PC-9 (cell line): Measurements from ENCODE around the gene NEO1. TPM values are rescaled to one million over a fixed set of nuclear protein-coding genes. Genes with fewer than 3 reads are reported as not detected.

Source experiments
- BruUV-seq: library from RNA; stranded (reverse); fragments of 400-500 nt; replicated peaks from 2 replicates; lab custom pipeline; 2021; lab: Mats Ljungman, UMichigan
- CTCF ChIA-PET: fragments of 300-600 bp; sonication (Branson Sonifier 250); formaldehyde crosslinking; loops from one replicate; lab custom pipeline; 2022; ENCODE audit warnings: antibody characterized with exemption; lab: Charles Lee
- POLR2A ChIA-PET: fragments of 300-600 bp; sonication (Branson Sonifier 250); formaldehyde crosslinking; loops from one replicate; lab custom pipeline; 2022; ENCODE audit warnings: antibody characterized with exemption; ENCODE audit not compliant: unreplicated experiment; lab: Charles Lee
- DNase-seq, 2 experiments: peaks; one replicate each; pipeline versions ENCODE4 v3.0.0 to v3.0.0-alpha.2; 2015 to 2022; ENCODE audit warnings: mixed read lengths in 1 of 2
- H2AFZ ChIP-seq: fragments of 200-600 bp; sonication (generic); 2 replicates; pipeline ENCODE4 v1.8.1; 2017; ENCODE audit warnings: antibody characterized with exemption
- H3F3A ChIP-seq: fragments of 200-600 bp; sonication (generic); 2 replicates; pipeline ENCODE4 v1.8.1; 2017; ENCODE audit warnings: antibody characterized with exemption, mild to moderate bottlenecking, low read depth; ENCODE audit not compliant: insufficient read depth
- H3K27ac ChIP-seq: fragments of 200-600 bp; sonication (generic); 2 replicates; pipeline ENCODE4 v1.6.1; 2016; ENCODE audit warnings: mixed run types
- H3K27me3 ChIP-seq: fragments of 200-600 bp; sonication (generic); 2 replicates; pipeline ENCODE4 v1.6.1; 2016; ENCODE audit warnings: low read depth, mixed run types; ENCODE audit not compliant: insufficient read depth
- H3K36me3 ChIP-seq: fragments of 200-600 bp; sonication (generic); 2 replicates; pipeline ENCODE4 v1.6.1; 2016; ENCODE audit warnings: low read depth, mixed run types
- H3K4me1 ChIP-seq: fragments of 200-600 bp; sonication (generic); replicated peaks from 2 replicates; pipeline ENCODE4 v1.6.1; 2016; ENCODE audit warnings: mixed run types; ENCODE audit not compliant: insufficient read depth
- H3K4me2 ChIP-seq: fragments of 200-600 bp; sonication (generic); 2 replicates; pipeline ENCODE4 v1.6.1; 2017; ENCODE audit warnings: mixed run types
- H3K4me3 ChIP-seq: fragments of 200-600 bp; sonication (generic); 2 replicates; pipeline ENCODE4 v1.6.1; 2016; ENCODE audit warnings: mixed run types
- H3K79me2 ChIP-seq: fragments of 200-600 bp; sonication (generic); 2 replicates; pipeline ENCODE4 v1.6.1; 2017; ENCODE audit warnings: low read depth, mixed run types
- H3K9me2 ChIP-seq: fragments of 200-600 bp; sonication (generic); 2 replicates; pipeline ENCODE4 v1.8.1; 2017; ENCODE audit warnings: mild to moderate bottlenecking; ENCODE audit not compliant: insufficient read depth
- H3K9me3 ChIP-seq: fragments of 200-600 bp; sonication (generic); 2 replicates; pipeline ENCODE4 v1.8.1; 2016; ENCODE audit warnings: low read depth; ENCODE audit not compliant: insufficient read depth
- H4K20me1 ChIP-seq: fragments of 200-600 bp; sonication (generic); 2 replicates; pipeline ENCODE4 v1.8.1; 2017; ENCODE audit not compliant: insufficient read depth
- CTCF ChIP-seq: fragments of 200-600 bp; sonication (generic); conservative IDR thresholded peaks from 2 replicates; pipeline ENCODE4 v1.6.1; 2017; ENCODE audit warnings: mixed run types, antibody characterized with exemption, mild to moderate bottlenecking, moderate library complexity
- EZH2 ChIP-seq: fragments of 200-600 bp; sonication (generic); IDR thresholded peaks from 2 replicates; pipeline ENCODE4 v1.8.0; 2017; ENCODE audit warnings: antibody characterized with exemption, low read depth
- intact Hi-C: fragments of 100-400 bp; cut with micrococcal nuclease; formaldehyde crosslinking; loops from one replicate; pipeline ENCODE4 v1.10.0; 2022; ENCODE audit not compliant: unreplicated experiment
- total RNA-seq: library from RNA; stranded (reverse); gene quantifications from 2 replicates; pipeline ENCODE4 v1.2.3, GENCODE V29; 2021

NEO1 gene
- total RNA-seq, 1 experiment from 2014 or later: 5.2 TPM

- POLR2A ChIA-PET: no interaction called here
- CTCF ChIA-PET: interaction anchor here (0.7 to 1.0 kb wide), 2 partner anchors 367 to 416 kb away, joined by 3 to 9 read pairs; no protein-coding TSS in a partner anchor
- intact Hi-C loops: loop anchor here (1.0 kb wide), 1 partner anchor 416 kb away; no protein-coding TSS in a partner anchor
These were observed 231.9 kb downstream of the NEO1 start for GRCh38 chr15:73284090-73284716.

GRCh38 chr15:73286311-73286710 is 234.0 kb downstream of the NEO1 start:
- H3K79me2 ChIP-seq: no peaks in the 10 kb centered on the region
- no peaks in the 10 kb centered on the region for H4K20me1 ChIP-seq
- H2AFZ ChIP-seq: no peak overlapping the region
- H3K27me3 ChIP-seq: no peaks in the 10 kb centered on the region
- no TSS peak for BruUV-seq
- no peak for DNase-seq
- H3K36me3 ChIP-seq: no peaks in the 10 kb centered on the region
- ChIA-PET CTCF (no interaction called here), POLR2A (no interaction called here)
- H3K4me3 ChIP-seq: no peak overlapping the region
- H3F3A ChIP-seq: no peaks in the 10 kb centered on the region
- no peak overlapping the region for H3K27ac ChIP-seq
- H3K4me1 ChIP-seq: no peaks in the 10 kb centered on the region
- H3K9me2 ChIP-seq: no peaks in the 10 kb centered on the region
- TF ChIP-seq EZH2 (no peak), CTCF (no peak)
- no peak overlapping the region for H3K4me2 ChIP-seq
- no peaks in the 10 kb centered on the region for H3K9me3 ChIP-seq
- intact Hi-C loops: no loop called here

More at GRCh38 chr15:73284090-73284716, 231.9 kb downstream of the NEO1 start:
- DNase-seq: no peak
- Histone ChIP-seq H2AFZ (no peak overlapping the region), H3K27ac (no peak overlapping the region), H3K4me3 (no peak overlapping the region), H3K4me2 (no peak overlapping the region), H3K9me2 (no peaks in the 10 kb centered on the region), H3K27me3 (no peaks in the 10 kb centered on the region), H3K79me2 (no peaks in the 10 kb centered on the region), H3K9me3 (no peaks in the 10 kb centered on the region), H3F3A (no peaks in the 10 kb centered on the region), H3K36me3 (no peaks in the 10 kb centered on the region), H3K4me1 (no peaks in the 10 kb centered on the region), H4K20me1 (no peaks in the 10 kb centered on the region)
- TF ChIP-seq CTCF (peak; percentile 62), EZH2 (no peak)
- no TSS peak for BruUV-seq

GRCh38 chr15:73287019-73287418 is 234.8 kb downstream of the NEO1 start:
- Histone ChIP-seq H3K9me2 (no peaks in the 10 kb centered on the region), H2AFZ (no peak overlapping the region), H3K27me3 (no peaks in the 10 kb centered on the region), H3F3A (no peaks in the 10 kb centered on the region), H3K4me1 (no peaks in the 10 kb centered on the region), H3K27ac (no peak overlapping the region), H3K79me2 (no peaks in the 10 kb centered on the region), H3K4me2 (no peak overlapping the region), H3K36me3 (no peaks in the 10 kb centered on the region), H3K9me3 (no peaks in the 10 kb centered on the region), H3K4me3 (no peak overlapping the region), H4K20me1 (no peaks in the 10 kb centered on the region)
- BruUV-seq: no TSS peak
- intact Hi-C loops: no loop called here
- TF ChIP-seq CTCF (no peak), EZH2 (no peak)
- DNase-seq: no peak
- POLR2A ChIA-PET: interaction anchor here (0.6 kb wide), 1 partner anchor 1036 kb away, joined by 5 read pairs; no protein-coding TSS in a partner anchor
- CTCF ChIA-PET: no interaction called here
